B cell (primary cell): ENCODE measurements around the gene ARHGAP11A. TPM values are rescaled to one million over a fixed set of nuclear protein-coding genes. Genes with fewer than 3 reads are reported as not detected.

ENCODE experiments used
- ATAC-seq: fragments of 200-7000 bp; cut with Tn5 transposase; one replicate; pipeline ENCODE4 v1.10.0; 2021; ENCODE audit warnings: low read depth, mild to moderate bottlenecking, moderate number of reproducible peaks, moderate library complexity
- CTCF ChIA-PET: fragments of 350-600 bp; sonication (Branson Sonifier 250); formaldehyde crosslinking; loops from one replicate; lab custom pipeline; 2021; ENCODE audit warnings: antibody characterized with exemption, inconsistent platforms; lab: Charles Lee
- POLR2A ChIA-PET: fragments of 350-600 bp; sonication (Branson Sonifier 250); formaldehyde crosslinking; loops from one replicate; lab custom pipeline; 2021; ENCODE audit warnings: antibody characterized with exemption; lab: Charles Lee
- DNase-seq: peaks from one replicate; pipeline ENCODE4 v3.0.0; 2013
- H2AFZ ChIP-seq: 2 replicates; pipeline ENCODE4 v1.6.1; 2012; ENCODE audit warnings: mild to moderate bottlenecking, low read depth, low read length; ENCODE audit not compliant: insufficient read depth, poor library complexity, severe bottlenecking
- H3K27ac ChIP-seq, 2 donors: 1 replicate in 1 of 2; 2 replicates in 1 of 2; pipeline ENCODE4 v1.5.1; 2012 to 2013; ENCODE audit warnings: low read length in 2 of 2, mild to moderate bottlenecking in 2 of 2, moderate library complexity in 1 of 2
- H3K27me3 ChIP-seq, 4 experiments: fragments of 200-600 bp in 1 of 4; sonication (generic) in 1 of 4; replicated peaks in 1 of 4; 1 replicate in 2 of 4; 2 replicates in 2 of 4; pipeline versions ENCODE4 v1.6.1 to v1.7.0; 2013 to 2016; ENCODE audit warnings: low read length in 3 of 4, mild to moderate bottlenecking in 2 of 4, mixed read lengths in 1 of 4, moderate library complexity in 1 of 4; ENCODE audit not compliant: insufficient read depth in 4 of 4, control insufficient read depth in 3 of 4; ENCODE audit errors: control extremely low read depth in 1 of 4
- H3K36me3 ChIP-seq, 2 experiments: replicated peaks in 1 of 2; 1 replicate in 1 of 2; 2 replicates in 1 of 2; pipeline versions ENCODE4 v1.6.1 to v1.7.1; 2013; ENCODE audit warnings: low read length in 1 of 2; ENCODE audit not compliant: insufficient read depth in 2 of 2, control insufficient read depth in 1 of 2; ENCODE audit errors: control extremely low read depth in 1 of 2, extremely low read depth in 1 of 2
- H3K4me1 ChIP-seq, 2 donors: fragments of 200-600 bp in 1 of 2; sonication (generic) in 1 of 2; 1 replicate in 1 of 2; 2 replicates in 1 of 2; pipeline versions ENCODE4 v1.5.1 to v1.6.1; 2013 to 2017; ENCODE audit warnings: low read length in 2 of 2; ENCODE audit not compliant: control insufficient read depth in 2 of 2, insufficient read depth in 2 of 2
- H3K4me2 ChIP-seq: replicated peaks from 2 replicates; pipeline ENCODE3; 2012; ENCODE audit warnings: mild to moderate bottlenecking, low read depth, low read length; ENCODE audit not compliant: poor library complexity, severe bottlenecking
- H3K4me3 ChIP-seq, 5 experiments: fragments of 200-600 bp in 1 of 5; sonication (generic) in 1 of 5; 1 replicate in 3 of 5; 2 replicates in 2 of 5; pipeline versions ENCODE4 v1.5.1 to v1.7.0; 2011 to 2016; ENCODE audit warnings: low read length in 4 of 5, mild to moderate bottlenecking in 4 of 5, low read depth in 2 of 5, control low read depth in 1 of 5, moderate library complexity in 1 of 5; ENCODE audit not compliant: insufficient read depth in 1 of 5; ENCODE audit errors: control extremely low read depth in 1 of 5, extremely low read depth in 1 of 5
- H3K79me2 ChIP-seq: fragments of 200-600 bp; sonication (generic); one replicate; pipeline ENCODE4 v1.6.0; 2016; ENCODE audit warnings: low read length; ENCODE audit not compliant: control insufficient read depth, insufficient read depth
- H3K9ac ChIP-seq: fragments of 200-600 bp; sonication (generic); 2 replicates; pipeline ENCODE4 v1.6.1; 2017; ENCODE audit warnings: mild to moderate bottlenecking, low read length, moderate library complexity
- H3K9me3 ChIP-seq, 3 donors: one replicate each; pipeline versions ENCODE4 v1.6.1 to v1.7.1; 2013; ENCODE audit warnings: low read length in 2 of 3; ENCODE audit not compliant: control insufficient read depth in 2 of 3, insufficient read depth in 1 of 3; ENCODE audit errors: control extremely low read depth in 1 of 3
- H4K20me1 ChIP-seq: 2 replicates; pipeline ENCODE4 v1.6.0; 2012; ENCODE audit warnings: mild to moderate bottlenecking, low read length; ENCODE audit not compliant: insufficient read depth, control insufficient read depth, poor library complexity, severe bottlenecking
- H3K27ac Mint-ChIP-seq: one replicate; pipeline ENCODE4 v1.8.0; 2021; ENCODE audit warnings: mixed read lengths
- H3K27me3 Mint-ChIP-seq: one replicate; pipeline ENCODE4 v1.8.0; 2021; ENCODE audit warnings: mixed read lengths
- H3K4me1 Mint-ChIP-seq: one replicate; pipeline ENCODE4 v1.8.0; 2021; ENCODE audit warnings: mixed read lengths
- H3K4me3 Mint-ChIP-seq: one replicate; pipeline ENCODE4 v1.8.0; 2021; ENCODE audit warnings: mixed read lengths
- H3K9me3 Mint-ChIP-seq: one replicate; pipeline ENCODE4 v1.8.0; 2022; ENCODE audit warnings: mixed read lengths; ENCODE audit not compliant: insufficient read depth
- EZH2 ChIP-seq: IDR thresholded peaks from 2 replicates; pipeline ENCODE4 v1.6.1; 2012; ENCODE audit warnings: borderline replicate concordance, low read depth, mild to moderate bottlenecking, moderate library complexity, low read length; ENCODE audit not compliant: insufficient read depth, poor library complexity, severe bottlenecking
- WGBS: methylation state at CpG from one replicate; pipeline ENCODE4 v1.1.5; 2013; ENCODE audit warnings: missing lambda C conversion rate; ENCODE audit not compliant: insufficient coverage; 5-methylcytosine and 5-hydroxymethylcytosine counted together
- intact Hi-C: fragments of 100-400 bp; cut with micrococcal nuclease; formaldehyde crosslinking; loops from one replicate; pipeline ENCODE4 v1.10.0; 2022
- polyA plus RNA-seq: library from polyadenylated mRNA; depleted of rRNA; stranded (reverse); fragments of >200 nt; gene quantifications from 2 replicates; pipeline ENCODE4 v1.2.3, GENCODE V29; 2012
- total RNA-seq, 2 donors: library from RNA; stranded (reverse); fragments of 120-200 nt in 1 of 2; gene quantifications; 1 replicate in 1 of 2; 2 replicates in 1 of 2; pipeline versions ENCODE4 v1.2.3 to v1.2.4, GENCODE V29; 2013 to 2022
- TF ChIP-seq, protein P1 (sequence below): fragments of 200-600 bp; IDR thresholded peaks from one replicate; pipeline ENCODE4 v1.8.0; 2022; ENCODE audit warnings: antibody characterized with exemption, mild to moderate bottlenecking

ARHGAP11A gene
- total and polyA plus RNA-seq, 2 donors (not counting 1 experiment from before 2014, with no cell fraction given): 0.51 to 3.3 TPM

DNA sequence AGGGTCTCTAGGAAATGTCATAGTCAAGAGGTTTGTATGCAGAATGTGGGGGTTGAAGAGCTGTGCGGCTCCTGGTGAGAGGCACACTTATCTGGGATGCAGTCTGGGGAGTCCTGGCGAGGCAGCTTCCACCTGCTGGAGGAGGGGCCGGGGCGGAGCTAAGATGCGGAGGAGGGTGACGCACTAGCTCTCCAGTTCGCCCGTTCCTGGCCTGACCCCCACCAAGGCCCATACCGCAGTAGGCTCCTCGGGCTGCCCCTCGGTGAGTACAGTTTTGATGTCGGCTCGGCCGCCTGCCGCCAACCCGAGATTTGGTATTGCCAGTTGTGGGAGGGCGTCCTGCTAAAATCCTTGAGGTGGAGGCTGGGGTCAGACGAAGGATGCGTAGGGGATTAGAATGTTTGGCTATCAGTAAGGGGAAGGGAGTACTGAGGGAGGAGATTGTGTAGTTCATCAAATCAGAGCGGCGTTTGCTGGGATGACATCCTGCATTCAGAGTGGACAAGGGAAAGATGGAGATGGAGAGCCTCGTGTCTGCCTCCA lies 26.3 kb downstream of the ARHGAP11A start, which contains the start of gene SCG5:
Gene SCG5 (plus strand): TSS at position 194 of the 543 bp plus-strand sequence. CDS start 1,883 bp downstream, outside the sequence.
- H4K20me1 ChIP-seq: no peaks in the 10 kb centered on the region
- H3K9me3 Mint-ChIP-seq: no peaks in the 10 kb centered on the region
- POLR2A ChIA-PET: no interaction called here
- no peaks in the 10 kb centered on the region for H3K79me2 ChIP-seq
- TF ChIP-seq, protein P1, sequence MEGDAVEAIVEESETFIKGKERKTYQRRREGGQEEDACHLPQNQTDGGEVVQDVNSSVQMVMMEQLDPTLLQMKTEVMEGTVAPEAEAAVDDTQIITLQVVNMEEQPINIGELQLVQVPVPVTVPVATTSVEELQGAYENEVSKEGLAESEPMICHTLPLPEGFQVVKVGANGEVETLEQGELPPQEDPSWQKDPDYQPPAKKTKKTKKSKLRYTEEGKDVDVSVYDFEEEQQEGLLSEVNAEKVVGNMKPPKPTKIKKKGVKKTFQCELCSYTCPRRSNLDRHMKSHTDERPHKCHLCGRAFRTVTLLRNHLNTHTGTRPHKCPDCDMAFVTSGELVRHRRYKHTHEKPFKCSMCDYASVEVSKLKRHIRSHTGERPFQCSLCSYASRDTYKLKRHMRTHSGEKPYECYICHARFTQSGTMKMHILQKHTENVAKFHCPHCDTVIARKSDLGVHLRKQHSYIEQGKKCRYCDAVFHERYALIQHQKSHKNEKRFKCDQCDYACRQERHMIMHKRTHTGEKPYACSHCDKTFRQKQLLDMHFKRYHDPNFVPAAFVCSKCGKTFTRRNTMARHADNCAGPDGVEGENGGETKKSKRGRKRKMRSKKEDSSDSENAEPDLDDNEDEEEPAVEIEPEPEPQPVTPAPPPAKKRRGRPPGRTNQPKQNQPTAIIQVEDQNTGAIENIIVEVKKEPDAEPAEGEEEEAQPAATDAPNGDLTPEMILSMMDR: no peak
- no peak for TF ChIP-seq EZH2
- H3K9me3 ChIP-seq: no peaks in the 10 kb centered on the region
- H3K4me1 Mint-ChIP-seq: peaks cover 11% of the 10 kb centered on the region
- H3K36me3 ChIP-seq: no peaks in the 10 kb centered on the region
- no peak for ATAC-seq
- H3K9ac ChIP-seq: no peak within 1 kb of the TSS
- no peak within 1 kb of the TSS for H2AFZ ChIP-seq
- H3K4me2 ChIP-seq: no peak within 1 kb of the TSS
- 48% methylated on average over 22 of the region's 22 CpGs for WGBS
- peaks cover 10% of the 10 kb centered on the region in 2 donors for H3K4me1 ChIP-seq
- no peaks in the 10 kb centered on the region for H3K27me3 ChIP-seq
- no peak within 1 kb of the TSS for H3K27ac Mint-ChIP-seq
- DNase-seq: no peak
- H3K27me3 Mint-ChIP-seq: peaks cover 11% of the 10 kb centered on the region
- intact Hi-C loops: no loop called here
- no peak within 1 kb of the TSS for H3K4me3 Mint-ChIP-seq
- CTCF ChIA-PET: interaction anchor here (1.7 to 2.8 kb wide), 2 partner anchors 9 to 21 kb away, joined by 4 to 9 read pairs; no protein-coding TSS in a partner anchor
- no peak within 1 kb of the TSS for H3K27ac ChIP-seq
- no peak within 1 kb of the TSS for H3K4me3 ChIP-seq

DNA sequence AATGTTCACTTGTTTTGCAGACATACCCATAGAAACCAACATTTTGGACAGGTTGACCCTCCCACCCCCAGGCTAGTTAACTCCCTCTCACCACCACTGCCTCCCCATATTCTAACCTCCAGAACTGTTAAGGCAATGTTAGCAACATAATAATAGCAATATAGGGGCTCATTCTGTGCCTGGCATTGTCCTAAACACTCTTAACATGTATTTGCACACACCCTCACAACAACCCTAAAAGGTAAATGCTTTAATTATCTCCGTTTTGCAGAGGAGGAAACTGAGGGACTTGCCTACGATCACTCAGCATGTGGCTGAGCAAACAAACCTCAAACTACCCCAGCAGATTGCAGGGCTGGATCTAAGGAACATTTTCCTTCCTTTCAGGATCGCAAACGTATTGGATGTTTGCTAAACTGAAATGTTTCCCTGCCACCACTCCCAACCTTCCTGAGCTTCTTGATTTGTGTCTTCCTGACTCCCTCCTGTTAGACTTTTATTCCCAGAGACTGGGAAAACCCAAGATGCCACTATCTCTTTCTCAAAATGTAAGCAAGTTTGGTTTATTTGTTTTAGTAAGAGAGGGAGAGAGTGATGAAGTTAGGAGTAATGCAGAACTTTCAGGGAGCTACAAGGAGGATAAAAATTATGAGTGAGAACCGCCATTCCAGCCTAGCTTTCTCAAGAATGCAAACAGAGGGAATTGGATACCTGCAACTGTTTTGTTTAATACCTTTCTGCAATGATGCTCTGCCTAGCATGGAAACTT lies 27.5 kb downstream of the ARHGAP11A start:
- no peak overlapping the region for H3K27ac Mint-ChIP-seq
- Histone ChIP-seq H3K9me3 (no peaks in the 10 kb centered on the region), H2AFZ (no peak overlapping the region), H3K27me3 (no peaks in the 10 kb centered on the region), H3K79me2 (no peaks in the 10 kb centered on the region), H3K4me3 (no peak overlapping the region), H3K27ac (no peak overlapping the region), H3K4me2 (no peak overlapping the region), H3K9ac (no peak overlapping the region), H4K20me1 (no peaks in the 10 kb centered on the region), H3K36me3 (no peaks in the 10 kb centered on the region), H3K4me1 (no peaks in the 10 kb centered on the region)
- ChIA-PET POLR2A (no interaction called here), CTCF (interaction anchor here (2.8 kb wide), 1 partner anchor 8 kb away, joined by 9 read pairs; no protein-coding TSS in a partner anchor)
- ATAC-seq (no peak), DNase-seq (no peak)
- H3K4me3 Mint-ChIP-seq: no peak overlapping the region
- H3K4me1 Mint-ChIP-seq: no peaks in the 10 kb centered on the region
- intact Hi-C loops: no loop called here
- no peak for TF ChIP-seq EZH2
- TF ChIP-seq, protein P1: no peak
- peaks cover 11% of the 10 kb centered on the region for H3K27me3 Mint-ChIP-seq
- H3K9me3 Mint-ChIP-seq: no peaks in the 10 kb centered on the region
- 95% methylated on average over 4 of the region's 5 CpGs for WGBS
